GM12865 (cell line): Measurements from ENCODE around the gene KRT17.
"Not testable (repeated sequence)": the region's sequence is repeated elsewhere in the genome, so short reads cannot be mapped to it uniquely, and the experiment has no call there.

ENCODE experiments used
- DNase-seq: peaks from one replicate; pipeline ENCODE4 v3.0.0; 2010; ENCODE audit warnings: low read depth
- H3K4me3 ChIP-seq: 2 replicates; pipeline ENCODE4 v1.5.1; 2011; ENCODE audit warnings: mild to moderate bottlenecking, low read depth, low read length, control low read depth
- CTCF ChIP-seq: IDR thresholded peaks from 2 replicates; pipeline ENCODE4 v1.5.1; 2011; ENCODE audit warnings: low read length, control low read depth, low read depth, inconsistent platforms; ENCODE audit not compliant: insufficient read depth; ENCODE audit errors: missing control alignments

Gene KRT17

GRCh38 chr17:41585301-41586056 is 38.9 kb downstream of the KRT17 start:
- H3K4me3 ChIP-seq: no peak overlapping the region
- no peak for TF ChIP-seq CTCF
- DNase-seq: no peak

- not testable (repeated sequence) for DNase-seq, H3K4me3 ChIP-seq
Observed at GRCh38 chr17:41584331-41584927, 39.9 kb downstream of the KRT17 start.

- H3K4me3 ChIP-seq: no peak overlapping the region
- TF ChIP-seq CTCF: no peak
- DNase-seq: no peak
Observed at GRCh38 chr17:41583137-41584127, 40.9 kb downstream of the KRT17 start.

- H3K4me3 ChIP-seq, DNase-seq: not testable (repeated sequence)
Observed at GRCh38 chr17:41582061-41582968, 42.1 kb downstream of the KRT17 start.

GRCh38 chr17:41581366-41582060 is 42.9 kb downstream of the KRT17 start:
- no peak for TF ChIP-seq CTCF

GRCh38 chr17:41580687-41581365 is 43.5 kb downstream of the KRT17 start:
- DNase-seq: no peak
- H3K4me3 ChIP-seq: no peak overlapping the region
- no peak for TF ChIP-seq CTCF

More at GRCh38 chr17:41581366-41582060, 42.9 kb downstream of the KRT17 start:
- DNase-seq: no peak
- no peak overlapping the region for H3K4me3 ChIP-seq

- H3K4me3 ChIP-seq: no peak overlapping the region
- no peak for DNase-seq
- TF ChIP-seq CTCF: no peak
Observed at GRCh38 chr17:41580244-41580575, 44.2 kb downstream of the KRT17 start.
